HG03457 (cell line): Measurements from ENCODE around the gene SUSD3.
A peak's percentile ranks its signal among the peaks of the same experiment; 100 is the strongest.

ENCODE experiments used
- ATAC-seq: cut with Tn5 transposase; IDR thresholded peaks from one replicate; pipeline ENCODE4 v1.9.1; 2021; ENCODE audit warnings: moderate number of reproducible peaks; ENCODE audit not compliant: unreplicated experiment

SUSD3 gene

GRCh38 chr9:93028448-93029006 lies 30.0 kb upstream of the SUSD3 start:
- ATAC-seq, result peak; percentile 49

GRCh38 chr9:93030642-93031628 lies 27.6 kb upstream of the SUSD3 start:
- ATAC-seq, result no peak

- no peak for ATAC-seq
These were observed 26.7 kb upstream of the SUSD3 start for GRCh38 chr9:93031629-93032430.

- no peak for ATAC-seq
These were observed 26.0 kb upstream of the SUSD3 start for GRCh38 chr9:93032545-93032944.

GRCh38 chr9:93033531-93033930 lies 25.0 kb upstream of the SUSD3 start:
- no peak for ATAC-seq

GRCh38 chr9:93035106-93035660 lies 23.3 kb upstream of the SUSD3 start:
- ATAC-seq, result no peak

GRCh38 chr9:93035821-93036351 lies 22.6 kb upstream of the SUSD3 start:
- ATAC-seq, result no peak

GRCh38 chr9:93036887-93037475 lies 21.5 kb upstream of the SUSD3 start:
- no peak for ATAC-seq

GRCh38 chr9:93037476-93037971 lies 21.0 kb upstream of the SUSD3 start:
- no peak for ATAC-seq

- no peak for ATAC-seq
These were observed 19.6 kb upstream of the SUSD3 start for GRCh38 chr9:93038918-93039317.

- no peak for ATAC-seq
These were observed 19.0 kb upstream of the SUSD3 start for GRCh38 chr9:93039456-93039855.

GRCh38 chr9:93039976-93040375 lies 18.5 kb upstream of the SUSD3 start:
- no peak for ATAC-seq

GRCh38 chr9:93040409-93040808 lies 18.1 kb upstream of the SUSD3 start:
- no peak for ATAC-seq

- no peak for ATAC-seq
These were observed 17.2 kb upstream of the SUSD3 start for GRCh38 chr9:93041108-93041802.

GRCh38 chr9:93043122-93043521 lies 15.4 kb upstream of the SUSD3 start:
- no peak for ATAC-seq

- ATAC-seq, result no peak
These were observed 13.0 kb upstream of the SUSD3 start for GRCh38 chr9:93045521-93045920.

GRCh38 chr9:93048566-93049448 lies 9.7 kb upstream of the SUSD3 start:
- ATAC-seq, result no peak

- no peak for ATAC-seq
These were observed 9.0 kb upstream of the SUSD3 start for GRCh38 chr9:93049491-93049890.

GRCh38 chr9:93050231-93050630 lies 8.3 kb upstream of the SUSD3 start:
- no peak for ATAC-seq
